Measurements from ENCODE around the gene DYRK4.
A peak's percentile ranks its signal among the peaks of the same experiment; 100 is the strongest.

Gene DYRK4

GRCh38 chr12:4564818-4565217 is 2.8 kb downstream of the DYRK4 start:
- no peak for DNase-seq

GRCh38 chr12:4566474-4566873 is 4.5 kb downstream of the DYRK4 start:
- DNase-seq, result no peak

GRCh38 chr12:4567073-4567881 is 5.3 kb downstream of the DYRK4 start:
- DNase-seq, result peak; percentile 4

- DNase-seq, result no peak
Measured at GRCh38 chr12:4569261-4569660, 7.3 kb downstream of the DYRK4 start.

GRCh38 chr12:4572680-4573079 is 10.7 kb downstream of the DYRK4 start:
- no peak for DNase-seq

- DNase-seq, result no peak
Measured at GRCh38 chr12:4579305-4580102, 17.5 kb downstream of the DYRK4 start.

- DNase-seq, result no peak
Measured at GRCh38 chr12:4580281-4580688, 18.3 kb downstream of the DYRK4 start.

- DNase-seq, result no peak
Measured at GRCh38 chr12:4584281-4584680, 22.3 kb downstream of the DYRK4 start.

- DNase-seq, result no peak
Measured at GRCh38 chr12:4584896-4585295, 22.9 kb downstream of the DYRK4 start.

GRCh38 chr12:4586500-4586899 is 24.5 kb downstream of the DYRK4 start:
- no peak for DNase-seq

GRCh38 chr12:4587108-4587507 is 25.1 kb downstream of the DYRK4 start:
- no peak for DNase-seq

GRCh38 chr12:4588916-4589315 is 26.9 kb downstream of the DYRK4 start:
- DNase-seq, result no peak

GRCh38 chr12:4589941-4590340 is 27.9 kb downstream of the DYRK4 start:
- DNase-seq, result no peak

- no peak for DNase-seq
Measured at GRCh38 chr12:4591180-4591687, 29.2 kb downstream of the DYRK4 start.

GRCh38 chr12:4595881-4596280 is 33.9 kb downstream of the DYRK4 start:
- no peak for DNase-seq

- no peak for DNase-seq
Measured at GRCh38 chr12:4603421-4603820, 41.4 kb downstream of the DYRK4 start.

- no peak for DNase-seq
Measured at GRCh38 chr12:4603946-4604345, 41.9 kb downstream of the DYRK4 start.

- peak; percentile 87 for DNase-seq
Measured at GRCh38 chr12:4604684-4605193, 42.7 kb downstream of the DYRK4 start.

- DNase-seq, result no peak
Measured at GRCh38 chr12:4607056-4607455, 45.0 kb downstream of the DYRK4 start.

GRCh38 chr12:4609071-4609470 is 47.1 kb downstream of the DYRK4 start:
- no peak for DNase-seq

- no peak for DNase-seq
Measured at GRCh38 chr12:4610481-4610880, 48.5 kb downstream of the DYRK4 start.

- peak; percentile 25 for DNase-seq
Measured at GRCh38 chr12:4615667-4616066, 53.7 kb downstream of the DYRK4 start.

GRCh38 chr12:4621511-4621910 is 59.5 kb downstream of the DYRK4 start:
- DNase-seq, result no peak

GRCh38 chr12:4626543-4626942 is 64.5 kb downstream of the DYRK4 start:
- no peak for DNase-seq

Data from midbrain (tissue), 1 donor.